GM18909 (cell line): ENCODE measurements around the gene TCAIM.

Experiments
- ATAC-seq: cut with Tn5 transposase; IDR thresholded peaks from one replicate; pipeline ENCODE4 v1.9.1; 2021; ENCODE audit warnings: mild to moderate bottlenecking; ENCODE audit not compliant: unreplicated experiment, poor library complexity

The TCAIM gene

GRCh38 chr3:44439499-44440295 is 101.1 kb downstream of the TCAIM start:
- ATAC-seq, result peak; percentile 94

DNA sequence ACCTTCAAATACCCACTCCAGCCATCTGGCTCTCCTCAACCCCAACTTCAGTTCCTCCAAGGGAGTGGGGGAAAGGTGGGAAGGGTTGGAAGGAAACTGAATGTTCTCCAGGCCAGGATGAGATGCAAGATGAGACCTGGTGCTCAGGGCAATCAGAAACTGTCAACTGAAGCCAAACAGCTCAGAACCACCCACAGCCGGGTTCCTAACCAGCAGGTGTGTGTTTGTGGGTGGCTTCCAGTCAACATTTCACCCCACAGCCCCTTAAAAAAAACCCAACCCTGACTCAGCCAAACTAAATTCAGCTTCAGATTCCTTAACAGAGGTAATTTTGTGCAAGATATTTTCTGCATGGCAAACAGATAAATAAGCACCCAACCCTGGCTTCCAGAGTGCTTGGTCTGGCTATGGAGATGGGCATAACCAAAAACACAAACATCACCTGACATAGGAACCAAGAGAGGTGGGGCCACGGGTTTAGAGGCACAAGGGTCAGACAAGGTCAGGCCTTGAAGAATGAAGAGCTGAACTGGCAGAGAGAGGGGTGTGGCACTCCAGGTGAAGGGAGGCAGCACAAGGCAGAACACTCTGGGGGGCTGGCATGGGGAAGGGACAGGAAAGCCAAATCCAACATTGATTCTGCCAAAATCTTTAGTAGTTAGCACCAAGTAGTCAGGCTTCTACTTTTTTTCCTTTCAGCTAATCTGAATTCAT is 104.2 kb downstream of the TCAIM start:
- no peak for ATAC-seq

DNA sequence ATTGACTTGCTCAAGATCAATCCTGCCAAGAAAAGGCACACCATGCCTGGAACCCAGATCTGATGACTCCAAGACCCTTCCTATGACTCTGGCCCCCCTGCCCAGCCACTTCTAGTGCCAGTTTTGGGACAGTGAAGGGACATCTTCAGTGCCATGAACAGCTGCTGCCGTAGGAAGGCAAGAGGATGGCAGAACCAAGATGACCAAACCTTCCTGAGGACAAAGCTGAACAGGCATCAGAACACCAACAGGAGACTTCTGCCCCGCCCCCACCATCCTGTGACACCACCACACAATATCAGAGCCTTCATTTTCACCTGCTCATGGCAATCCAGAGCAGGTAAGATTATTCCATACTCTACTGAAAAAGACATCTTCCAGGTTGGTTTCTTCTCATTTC is 105.9 kb downstream of the TCAIM start:
- no peak for ATAC-seq

DNA sequence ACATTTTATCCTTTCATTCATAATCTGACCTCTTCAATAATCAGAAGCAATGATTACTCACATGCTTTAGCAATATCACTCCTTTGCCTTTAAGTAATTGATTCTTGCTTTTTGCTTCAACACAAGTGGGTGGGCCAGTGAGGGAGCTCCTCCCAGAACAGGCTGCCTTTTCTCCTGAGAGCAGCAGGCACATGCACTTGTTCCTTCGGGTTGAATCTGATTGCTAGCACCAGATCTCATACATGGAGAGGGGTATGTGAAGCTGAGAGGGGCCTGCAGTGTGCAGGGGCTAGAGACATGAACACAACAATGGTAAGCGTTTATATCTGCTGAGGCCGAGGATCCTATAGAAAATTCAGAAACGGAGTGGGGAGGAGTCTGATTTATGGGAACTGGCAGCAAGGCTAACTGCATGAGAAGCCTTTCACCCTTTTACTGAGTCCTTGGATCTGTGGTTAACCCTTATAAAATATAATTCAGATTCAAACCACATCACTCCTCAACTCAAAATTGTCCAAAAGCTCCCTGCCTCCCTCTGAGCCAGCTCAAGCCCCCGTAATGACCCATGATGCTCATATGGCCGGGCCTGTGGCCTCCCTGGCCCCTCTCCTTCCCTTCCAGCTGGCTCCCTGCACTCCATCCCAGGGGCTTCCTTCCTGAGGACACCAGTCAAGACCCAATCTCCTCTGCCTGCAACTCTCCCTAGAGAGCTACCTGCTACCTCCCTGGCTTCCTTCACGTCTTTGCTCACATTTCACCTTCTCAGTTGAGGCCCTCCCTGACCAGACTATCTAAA is 106.5 kb downstream of the TCAIM start:
- ATAC-seq, result no peak

- ATAC-seq, result no peak
These were observed 107.2 kb downstream of the TCAIM start for GRCh38 chr3:44445786-44446185.

GRCh38 chr3:44446929-44447328 is 108.4 kb downstream of the TCAIM start:
- no peak for ATAC-seq

DNA sequence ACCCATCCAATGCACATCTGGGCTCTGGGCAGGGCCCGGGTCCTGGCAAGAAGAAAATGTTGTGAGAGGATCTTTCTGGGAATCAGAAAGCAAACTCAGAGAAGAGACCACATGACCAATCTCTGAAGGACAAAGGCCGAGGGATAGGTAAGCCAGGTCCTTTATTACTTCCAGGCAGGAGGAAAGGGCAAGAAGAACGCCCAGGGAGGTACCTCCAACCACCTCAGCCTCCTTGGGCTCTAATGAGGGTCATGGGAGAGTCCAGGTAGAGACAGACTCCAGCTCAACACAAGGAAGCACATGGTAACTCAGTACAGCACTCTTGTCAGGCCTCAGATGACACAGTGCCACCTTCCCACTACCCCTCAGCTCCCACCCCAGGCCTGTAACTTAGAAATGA is 112.9 kb downstream of the TCAIM start:
- ATAC-seq, result no peak

GRCh38 chr3:44454258-44454657 is 115.7 kb downstream of the TCAIM start:
- ATAC-seq, result no peak

DNA sequence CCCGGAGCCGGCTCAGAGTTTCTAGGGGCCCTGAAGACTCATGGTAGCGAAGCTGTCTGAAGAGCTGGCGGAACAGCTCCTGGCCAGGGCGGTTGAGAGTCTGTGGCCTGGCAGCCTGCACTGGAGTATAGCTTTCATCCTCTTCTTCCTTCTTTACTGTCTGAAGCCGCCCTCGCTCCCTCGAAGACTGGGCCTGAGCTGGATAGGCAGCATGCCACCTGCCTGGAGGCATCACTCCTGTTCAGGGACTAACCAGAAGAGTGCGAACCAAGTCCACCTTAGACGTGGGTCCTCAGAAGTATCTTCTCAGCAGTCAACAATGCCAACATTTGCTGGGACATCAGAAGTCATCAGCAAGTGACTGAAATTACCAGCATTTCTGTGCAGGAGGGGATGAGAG is 116.8 kb downstream of the TCAIM start:
- ATAC-seq, result no peak
